H9 (cell line): Measurements from ENCODE around the gene ANKFY1. TPM values are rescaled to one million over a fixed set of nuclear protein-coding genes. Genes with fewer than 3 reads are reported as not detected.

Experiments
- DNase-seq: peaks from one replicate; pipeline ENCODE4 v3.0.0-alpha.2; 2017
- H2AFZ ChIP-seq: one replicate; pipeline ENCODE4 v1.6.1; 2013; ENCODE audit warnings: mild to moderate bottlenecking, low read length, control low read depth, moderate library complexity
- H2AK5ac ChIP-seq: 2 replicates; pipeline ENCODE4 v1.6.1; 2013; ENCODE audit warnings: low read length, control low read depth, mixed read lengths; ENCODE audit not compliant: insufficient read length
- H2BK120ac ChIP-seq: one replicate; pipeline ENCODE4 v1.6.1; 2013; ENCODE audit warnings: low read depth, mild to moderate bottlenecking, low read length, control low read depth, inconsistent platforms; ENCODE audit not compliant: poor library complexity, severe bottlenecking
- H2BK12ac ChIP-seq: 2 replicates; pipeline ENCODE4 v1.6.1; 2013; ENCODE audit warnings: low read length, control low read depth, mixed read lengths, low read depth; ENCODE audit not compliant: insufficient read length
- H2BK15ac ChIP-seq: 2 replicates; pipeline ENCODE4 v1.6.1; 2013; ENCODE audit warnings: low read depth, low read length, control low read depth
- H2BK20ac ChIP-seq: one replicate; pipeline ENCODE4 v1.6.1; 2013; ENCODE audit warnings: low read depth, mild to moderate bottlenecking, low read length, control low read depth, inconsistent platforms; ENCODE audit not compliant: poor library complexity, severe bottlenecking
- H2BK5ac ChIP-seq: 2 replicates; pipeline ENCODE4 v1.6.1; 2013; ENCODE audit warnings: low read length, control low read depth, mixed read lengths; ENCODE audit not compliant: insufficient read length
- H3K14ac ChIP-seq: 2 replicates; pipeline ENCODE4 v1.6.1; 2013; ENCODE audit warnings: low read length, control low read depth; ENCODE audit not compliant: insufficient read depth
- H3K18ac ChIP-seq: 2 replicates; pipeline ENCODE4 v1.6.1; 2013; ENCODE audit warnings: low read depth, mild to moderate bottlenecking, mixed read lengths, low read length, control low read depth; ENCODE audit not compliant: insufficient read length
- H3K23ac ChIP-seq: 2 replicates; pipeline ENCODE4 v1.6.1; 2013; ENCODE audit warnings: low read length, control low read depth, mixed read lengths, low read depth; ENCODE audit not compliant: insufficient read length
- H3K23me2 ChIP-seq: 2 replicates; pipeline ENCODE4 v1.6.1; 2013; ENCODE audit warnings: low read depth, mild to moderate bottlenecking, mixed read lengths, low read length, control low read depth; ENCODE audit not compliant: insufficient read length, poor library complexity, severe bottlenecking
- H3K27ac ChIP-seq: 2 replicates; pipeline ENCODE4 v1.5.1; 2013; ENCODE audit warnings: low read length, control low read depth, mixed read lengths, low read depth; ENCODE audit not compliant: insufficient read length
- H3K27me3 ChIP-seq: 2 replicates; pipeline ENCODE4 v1.6.1; 2013; ENCODE audit warnings: low read length, control low read depth, inconsistent platforms; ENCODE audit not compliant: insufficient read depth
- H3K4ac ChIP-seq: 2 replicates; pipeline ENCODE4 v1.6.1; 2013; ENCODE audit warnings: low read depth, mild to moderate bottlenecking, control low read depth, inconsistent platforms, low read length, moderate library complexity
- H3K4me1 ChIP-seq: 2 replicates; pipeline ENCODE4 v1.6.1; 2013; ENCODE audit warnings: low read length, control low read depth, inconsistent platforms; ENCODE audit not compliant: insufficient read depth
- H3K4me2 ChIP-seq: 2 replicates; pipeline ENCODE4 v1.6.1; 2013; ENCODE audit warnings: low read length, control low read depth, mixed read lengths; ENCODE audit not compliant: insufficient read length, insufficient read depth
- H3K56ac ChIP-seq: 2 replicates; pipeline ENCODE4 v1.6.1; 2013; ENCODE audit warnings: low read depth, mild to moderate bottlenecking, mixed read lengths, low read length, control low read depth; ENCODE audit not compliant: insufficient read length
- H3K79me1 ChIP-seq: 2 replicates; pipeline ENCODE4 v1.6.1; 2013; ENCODE audit warnings: low read depth, mild to moderate bottlenecking, moderate library complexity, low read length, control low read depth, inconsistent platforms; ENCODE audit not compliant: insufficient read depth, poor library complexity, severe bottlenecking
- H3K79me2 ChIP-seq: 2 replicates; pipeline ENCODE4 v1.6.1; 2013; ENCODE audit warnings: low read length, control low read depth, inconsistent platforms; ENCODE audit not compliant: insufficient read depth
- H3K9ac ChIP-seq: 2 replicates; pipeline ENCODE4 v1.6.1; 2013; ENCODE audit warnings: low read length, control low read depth, mixed read lengths; ENCODE audit not compliant: insufficient read length; ENCODE audit errors: extremely low read depth
- H3K9me3 ChIP-seq: one replicate; pipeline ENCODE4 v1.6.1; 2013; ENCODE audit warnings: low read depth, low read length, inconsistent platforms; ENCODE audit not compliant: control insufficient read depth
- H3T11ph ChIP-seq: one replicate; pipeline ENCODE4 v1.6.1; 2013; ENCODE audit warnings: mild to moderate bottlenecking, low read length, control low read depth, inconsistent platforms
- H4K20me1 ChIP-seq: one replicate; pipeline ENCODE4 v1.6.1; 2013; ENCODE audit not compliant: control insufficient read depth, insufficient read length, insufficient read depth
- H4K5ac ChIP-seq: 2 replicates; pipeline ENCODE4 v1.6.1; 2013; ENCODE audit warnings: low read depth, mild to moderate bottlenecking, mixed read lengths, low read length, control low read depth; ENCODE audit not compliant: insufficient read length
- H4K8ac ChIP-seq: replicated peaks from 2 replicates; pipeline ENCODE4 v1.6.1; 2013; ENCODE audit warnings: low read length, control low read depth, mixed read lengths, low read depth; ENCODE audit not compliant: insufficient read length
- H4K91ac ChIP-seq: 2 replicates; pipeline ENCODE4 v1.6.1; 2013; ENCODE audit warnings: low read depth, mild to moderate bottlenecking, moderate library complexity, mixed read lengths, low read length, control low read depth; ENCODE audit not compliant: insufficient read length
- H3K27ac Mint-ChIP-seq, 3 experiments: 2 replicates in 2 of 3; 3 replicates in 1 of 3; pipeline ENCODE4 v1.8.0; 2020 to 2021; ENCODE audit warnings: mixed read lengths in 3 of 3, mild to moderate bottlenecking in 1 of 3, moderate library complexity in 1 of 3
- H3K27me3 Mint-ChIP-seq: 2 replicates; pipeline ENCODE4 v1.8.0; 2021; ENCODE audit warnings: low read depth, mild to moderate bottlenecking, moderate library complexity, mixed read lengths
- H3K36me3 Mint-ChIP-seq, 3 experiments: 2 replicates in 2 of 3; 3 replicates in 1 of 3; pipeline ENCODE4 v1.8.0; 2020 to 2021; ENCODE audit warnings: low read depth in 3 of 3, mixed read lengths in 3 of 3; ENCODE audit not compliant: insufficient read depth in 1 of 3
- H3K4me1 Mint-ChIP-seq, 2 experiments: 2 replicates each; pipeline ENCODE4 v1.8.0; 2020; ENCODE audit warnings: mixed read lengths in 2 of 2
- H3K4me3 Mint-ChIP-seq, 2 experiments: 2 replicates in 1 of 2; 3 replicates in 1 of 2; pipeline ENCODE4 v1.8.0; 2020 to 2021; ENCODE audit warnings: mild to moderate bottlenecking in 2 of 2, mixed read lengths in 2 of 2, moderate library complexity in 1 of 2
- H3K9me3 Mint-ChIP-seq, 2 experiments: 2 replicates in 1 of 2; 3 replicates in 1 of 2; pipeline ENCODE4 v1.8.0; 2020; ENCODE audit warnings: mild to moderate bottlenecking in 2 of 2, mixed read lengths in 2 of 2, moderate library complexity in 1 of 2
- WGBS: extraction: QIAGEN DNeasy Blood & Tissue Kit; methylation state at CpG from one replicate; pipeline ENCODE4 v1.1.7; 2013; ENCODE audit warnings: missing lambda C conversion rate, low lambda C conversion rate, mixed read lengths; ENCODE audit not compliant: insufficient read length; ENCODE audit errors: extremely low coverage; 5-methylcytosine and 5-hydroxymethylcytosine counted together
- total RNA-seq: library from RNA; stranded (reverse); gene quantifications from 2 replicates; pipeline ENCODE4 v1.2.1, GENCODE V29; 2021
- TF ChIP-seq, protein P1 (sequence below): fragments of 200-600 bp; sonication (generic); conservative IDR thresholded peaks from 3 replicates; pipeline ENCODE4 v1.8.0; 2021; ENCODE audit warnings: antibody characterized with exemption, mild to moderate bottlenecking

Gene ANKFY1
- total RNA-seq, 1 experiment from 2014 or later, result 51.9 TPM

DNA sequence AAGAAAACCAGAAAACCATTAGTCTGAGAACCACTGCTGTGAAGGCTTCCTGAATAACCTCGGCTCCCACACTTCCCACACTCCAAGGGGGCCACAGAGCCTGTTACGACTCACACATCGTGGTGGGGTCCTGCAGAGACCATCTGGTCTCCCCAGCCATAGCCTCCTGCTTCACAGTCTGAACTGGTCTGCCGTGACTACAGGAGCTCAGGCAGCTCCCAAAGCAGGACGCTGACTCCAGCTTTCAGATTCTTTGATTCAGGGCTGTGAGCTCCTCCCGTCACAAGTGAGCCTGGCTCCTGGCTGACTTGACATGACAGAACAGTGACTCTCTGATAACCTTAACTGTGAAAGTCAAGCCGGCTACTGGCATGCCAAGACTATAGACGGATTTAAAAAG lies 83.0 kb downstream of the ANKFY1 start:
- no peak overlapping the region for H3K27ac Mint-ChIP-seq
- TF ChIP-seq, protein P1, sequence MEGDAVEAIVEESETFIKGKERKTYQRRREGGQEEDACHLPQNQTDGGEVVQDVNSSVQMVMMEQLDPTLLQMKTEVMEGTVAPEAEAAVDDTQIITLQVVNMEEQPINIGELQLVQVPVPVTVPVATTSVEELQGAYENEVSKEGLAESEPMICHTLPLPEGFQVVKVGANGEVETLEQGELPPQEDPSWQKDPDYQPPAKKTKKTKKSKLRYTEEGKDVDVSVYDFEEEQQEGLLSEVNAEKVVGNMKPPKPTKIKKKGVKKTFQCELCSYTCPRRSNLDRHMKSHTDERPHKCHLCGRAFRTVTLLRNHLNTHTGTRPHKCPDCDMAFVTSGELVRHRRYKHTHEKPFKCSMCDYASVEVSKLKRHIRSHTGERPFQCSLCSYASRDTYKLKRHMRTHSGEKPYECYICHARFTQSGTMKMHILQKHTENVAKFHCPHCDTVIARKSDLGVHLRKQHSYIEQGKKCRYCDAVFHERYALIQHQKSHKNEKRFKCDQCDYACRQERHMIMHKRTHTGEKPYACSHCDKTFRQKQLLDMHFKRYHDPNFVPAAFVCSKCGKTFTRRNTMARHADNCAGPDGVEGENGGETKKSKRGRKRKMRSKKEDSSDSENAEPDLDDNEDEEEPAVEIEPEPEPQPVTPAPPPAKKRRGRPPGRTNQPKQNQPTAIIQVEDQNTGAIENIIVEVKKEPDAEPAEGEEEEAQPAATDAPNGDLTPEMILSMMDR, result no peak
- Histone ChIP-seq H4K91ac (no peak overlapping the region), H3K9ac (no peak overlapping the region), H3K9me3 (no peaks in the 10 kb centered on the region), H3T11ph (no peak overlapping the region), H2BK12ac (no peak overlapping the region), H3K79me2 (no peaks in the 10 kb centered on the region), H3K4me2 (no peak overlapping the region), H2AK5ac (no peak overlapping the region), H3K14ac (no peak overlapping the region), H3K4me1 (no peaks in the 10 kb centered on the region), H2AFZ (no peak overlapping the region), H3K27ac (no peak overlapping the region), H3K23ac (no peak overlapping the region), H3K56ac (no peak overlapping the region), H3K18ac (no peak overlapping the region), H4K8ac (no peak overlapping the region), H2BK15ac (no peak overlapping the region), H3K23me2 (no peaks in the 10 kb centered on the region), H3K79me1 (no peaks in the 10 kb centered on the region), H2BK20ac (no peak overlapping the region), H2BK5ac (no peak overlapping the region), H4K5ac (no peak overlapping the region), H3K4ac (no peak overlapping the region), H2BK120ac (no peak overlapping the region), H4K20me1 (no peaks in the 10 kb centered on the region), H3K27me3 (no peaks in the 10 kb centered on the region)
- no peaks in the 10 kb centered on the region for H3K27me3 Mint-ChIP-seq
- DNase-seq, result no peak
- no CpG with 5 or more reads among the region's 8 CpGs for WGBS
- H3K36me3 Mint-ChIP-seq, result peaks cover 48 to 90% (median 85%) of the 10 kb centered on the region in 3 experiments; a peak in 6 of 7 replicates
- no peaks in the 10 kb centered on the region for H3K4me1 Mint-ChIP-seq
- no peak overlapping the region for H3K4me3 Mint-ChIP-seq
- no peaks in the 10 kb centered on the region for H3K9me3 Mint-ChIP-seq
